Panc1 (cell line): ENCODE data around the gene SPDYE2B. TPM values are rescaled to one million over a fixed set of nuclear protein-coding genes. Genes with fewer than 3 reads are reported as not detected.
A peak's percentile ranks its signal among the peaks of the same experiment; 100 is the strongest.
"Not testable (repeated sequence)": the region's sequence is repeated elsewhere in the genome, so short reads cannot be mapped to it uniquely, and the experiment has no call there.

Experiments
- ATAC-seq: fragments of 200-7000 bp; cut with Tn5 transposase; 2 replicates; pipeline ENCODE4 v1.9.1; 2020; ENCODE audit warnings: mild to moderate bottlenecking, moderate library complexity
- Bru-seq: library from RNA; stranded (reverse); fragments of 400-500 nt; gene quantifications from one replicate; lab custom pipeline; 2021; lab: Mats Ljungman, UMichigan
- BruChase-seq, 2 experiments: library from RNA; stranded (reverse); fragments of 400-500 nt; gene quantifications; one replicate each; lab custom pipeline; 2021; lab: Mats Ljungman, UMichigan
- BruUV-seq: library from RNA; stranded (reverse); fragments of 400-500 nt; replicated peaks from 2 replicates; lab custom pipeline; 2021; lab: Mats Ljungman, UMichigan
- CTCF ChIA-PET: fragments of 300-600 bp; sonication (Branson Sonifier 250); formaldehyde crosslinking; loops from one replicate; lab custom pipeline; 2022; ENCODE audit warnings: antibody characterized with exemption; lab: Charles Lee
- POLR2A ChIA-PET: fragments of 300-600 bp; sonication (Branson Sonifier 250); formaldehyde crosslinking; loops from one replicate; lab custom pipeline; 2022; ENCODE audit warnings: antibody characterized with exemption; lab: Charles Lee
- DNase-seq: peaks from one replicate; pipeline ENCODE4 v3.0.0-alpha.2; 2010; ENCODE audit warnings: low read depth, low spot score
- H3K27ac ChIP-seq: 2 replicates; pipeline ENCODE4 v1.5.1; 2011; ENCODE audit warnings: mild to moderate bottlenecking, low read length, inconsistent platforms
- H3K27me3 ChIP-seq: fragments of 200-500 bp; sonication (Bioruptor generic); 2 replicates; pipeline ENCODE4 v1.6.0; 2014; ENCODE audit warnings: low read length, inconsistent platforms; ENCODE audit not compliant: control insufficient read depth, insufficient read depth
- H3K36me3 ChIP-seq: fragments of 200-500 bp; sonication (Bioruptor generic); 2 replicates; pipeline ENCODE4 v1.5.1; 2014; ENCODE audit warnings: inconsistent platforms, mild to moderate bottlenecking, low read length, moderate library complexity; ENCODE audit not compliant: control insufficient read depth, insufficient read depth
- H3K4me1 ChIP-seq: 2 replicates; pipeline ENCODE4 v1.5.1; 2011; ENCODE audit warnings: inconsistent platforms, mild to moderate bottlenecking, low read length, moderate library complexity; ENCODE audit not compliant: control insufficient read depth, insufficient read depth
- H3K4me3 ChIP-seq, 2 experiments: 2 replicates each; pipeline ENCODE4 v1.5.1; 2011 to 2012; ENCODE audit warnings: low read depth in 2 of 2, low read length in 2 of 2, mild to moderate bottlenecking in 2 of 2, inconsistent platforms in 1 of 2, moderate library complexity in 1 of 2
- H3K9me3 ChIP-seq: fragments of 200-500 bp; sonication (Bioruptor generic); 2 replicates; pipeline ENCODE4 v1.5.1; 2014; ENCODE audit warnings: low read depth, mild to moderate bottlenecking, inconsistent platforms, low read length, moderate library complexity; ENCODE audit not compliant: control insufficient read depth, insufficient read depth
- in situ Hi-C: cut with HindIII; loops from 2 replicates; pipeline ENCODE4 v1.10.0; 2016; ENCODE audit warnings: low sequenced_read_pairs, low pct_unique_long_range_greater_than_20kb
- intact Hi-C: fragments of 100-400 bp; cut with micrococcal nuclease; formaldehyde crosslinking; loops from one replicate; pipeline ENCODE4 v1.10.0; 2022; ENCODE audit not compliant: unreplicated experiment
- long read RNA-seq: library from polyadenylated mRNA; unstranded; transcript quantifications from one replicate; pipeline ENCODE4 v2.0.0, GENCODE V29; 2021; ENCODE audit not compliant: unreplicated experiment
- polyA plus RNA-seq: library from polyadenylated mRNA; unstranded; fragments of >200 nt; gene quantifications from one replicate; pipeline ENCODE4 v1.2.1, GENCODE V29; 2012; ENCODE audit warnings: missing spikeins; ENCODE audit not compliant: insufficient read length
- total RNA-seq: library from RNA; stranded (reverse); gene quantifications from one replicate; pipeline ENCODE4 v1.2.1, GENCODE V29; 2021; ENCODE audit not compliant: unreplicated experiment

SPDYE2B gene, protein sequence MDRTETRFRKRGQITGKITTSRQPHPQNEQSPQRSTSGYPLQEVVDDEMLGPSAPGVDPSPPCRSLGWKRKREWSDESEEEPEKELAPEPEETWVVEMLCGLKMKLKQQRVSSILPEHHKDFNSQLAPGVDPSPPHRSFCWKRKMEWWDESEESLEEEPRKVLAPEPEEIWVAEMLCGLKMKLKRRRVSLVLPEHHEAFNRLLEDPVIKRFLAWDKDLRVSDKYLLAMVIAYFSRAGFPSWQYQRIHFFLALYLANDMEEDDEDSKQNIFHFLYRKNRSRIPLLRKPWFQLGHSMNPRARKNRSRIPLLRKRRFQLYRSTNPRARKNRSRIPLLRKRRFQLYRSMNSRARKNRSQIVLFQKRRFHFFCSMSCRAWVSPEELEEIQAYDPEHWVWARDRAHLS
- not detected for total RNA-seq
- 0.76 TPM for polyA plus RNA-seq
- Bru-seq, nascent RNA, result not detected
- BruChase-seq, experiment 1, labeled RNA remaining after a 2-hour chase, result not detected
- BruChase-seq, experiment 2, labeled RNA remaining after a 6-hour chase, result not detected
- long read RNA-seq, partial matches to known transcripts, result 0 of 51 reads
- long read RNA-seq, other reads (novel, unspliced or antisense), result 51 of 51 reads

DNA sequence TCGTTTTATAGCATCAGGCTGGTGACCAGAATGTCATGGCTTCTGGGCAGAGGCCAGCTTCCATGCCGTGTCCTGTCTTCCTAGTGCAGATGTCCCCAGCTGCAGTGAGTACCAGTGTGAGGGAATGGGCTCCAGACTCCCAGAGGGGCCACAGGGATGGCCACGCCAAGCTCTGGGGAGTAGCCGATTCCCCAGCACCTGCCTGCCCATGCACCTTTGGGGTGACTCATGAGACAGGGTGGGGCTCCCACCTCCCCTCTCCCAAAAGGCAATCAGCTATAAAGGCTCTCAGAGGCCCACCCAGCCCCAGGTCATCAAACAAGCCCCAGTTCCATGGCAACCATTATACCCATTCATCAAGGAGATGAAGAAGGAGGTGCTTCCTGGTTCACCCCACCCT, at the start of gene SPDYE2B:
Gene SPDYE2B, plus strand, starts transcription at position 396 of the 400 bp plus-strand sequence. CDS start 2,030 bp downstream, outside the sequence.
- in situ Hi-C loops, H3K9me3 ChIP-seq, POLR2A ChIA-PET, CTCF ChIA-PET, ATAC-seq, intact Hi-C loops, H3K4me3 ChIP-seq, H3K36me3 ChIP-seq, BruUV-seq, H3K27me3 ChIP-seq, H3K27ac ChIP-seq, H3K4me1 ChIP-seq, DNase-seq: not testable (repeated sequence)

DNA sequence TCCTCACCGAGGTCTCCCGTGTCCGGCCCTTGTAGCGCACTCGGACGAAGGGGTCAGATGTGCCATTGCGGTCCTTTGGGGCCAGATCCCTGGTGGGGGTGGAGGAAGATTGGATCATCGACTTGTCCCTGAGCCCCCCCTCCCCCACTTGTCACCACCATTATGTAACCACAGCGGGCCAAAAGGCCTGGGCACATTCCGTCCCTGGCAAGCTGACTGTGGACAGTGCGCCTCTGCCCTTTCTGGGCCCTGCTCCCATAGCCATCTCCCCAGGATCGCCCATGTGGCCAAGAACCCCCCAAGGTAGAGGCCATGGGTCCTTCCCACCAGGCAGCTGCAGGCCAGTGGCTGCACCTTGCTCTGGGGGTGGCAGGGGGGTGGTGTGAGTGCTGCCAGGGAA, 47.8 kb upstream of the SPDYE2B start:
- H3K27ac ChIP-seq, DNase-seq, in situ Hi-C loops, CTCF ChIA-PET, POLR2A ChIA-PET, H3K4me3 ChIP-seq, intact Hi-C loops, H3K27me3 ChIP-seq, H3K36me3 ChIP-seq, ATAC-seq, H3K4me1 ChIP-seq, H3K9me3 ChIP-seq, BruUV-seq: not testable (repeated sequence)

DNA sequence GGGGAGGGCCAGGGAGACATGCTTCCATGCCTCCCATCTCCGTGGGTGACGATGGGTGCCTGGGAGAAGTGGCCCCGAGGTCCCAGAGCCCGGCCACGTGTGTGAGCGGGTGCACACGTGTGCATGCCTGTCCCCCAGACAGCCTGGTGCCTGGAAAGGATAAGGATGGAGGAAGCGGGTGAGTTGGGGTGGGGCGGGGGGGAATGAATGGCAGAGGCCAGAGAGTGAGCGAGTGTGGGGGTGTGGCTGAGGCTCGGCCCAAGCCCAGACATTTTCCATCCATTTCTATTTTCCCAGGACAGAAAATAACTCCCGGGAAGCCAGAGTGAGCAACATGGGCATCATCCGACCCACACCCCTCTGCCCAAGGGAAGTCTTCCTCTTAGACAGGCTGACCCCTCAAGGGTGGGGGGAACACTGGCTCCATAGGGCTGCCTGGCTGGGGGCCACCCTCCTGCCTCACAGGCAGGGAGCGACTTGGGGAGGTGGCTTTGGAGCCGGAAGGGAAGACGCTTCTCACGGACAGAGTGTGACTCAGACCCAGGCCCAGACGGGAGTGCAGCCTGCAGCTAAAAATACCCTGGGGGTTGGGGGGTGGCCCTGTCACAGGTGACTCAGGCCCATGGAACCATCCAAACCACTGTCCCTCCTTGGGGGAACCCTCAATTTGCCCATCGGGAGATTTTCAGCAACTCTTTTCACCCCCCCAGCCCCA, 45.5 kb upstream of the SPDYE2B start:
- CTCF ChIA-PET, BruUV-seq, H3K27ac ChIP-seq, H3K4me1 ChIP-seq, intact Hi-C loops, POLR2A ChIA-PET, H3K36me3 ChIP-seq, H3K9me3 ChIP-seq, DNase-seq, in situ Hi-C loops, H3K27me3 ChIP-seq, H3K4me3 ChIP-seq: not testable (repeated sequence)
- ATAC-seq, result peak; percentile 83

DNA sequence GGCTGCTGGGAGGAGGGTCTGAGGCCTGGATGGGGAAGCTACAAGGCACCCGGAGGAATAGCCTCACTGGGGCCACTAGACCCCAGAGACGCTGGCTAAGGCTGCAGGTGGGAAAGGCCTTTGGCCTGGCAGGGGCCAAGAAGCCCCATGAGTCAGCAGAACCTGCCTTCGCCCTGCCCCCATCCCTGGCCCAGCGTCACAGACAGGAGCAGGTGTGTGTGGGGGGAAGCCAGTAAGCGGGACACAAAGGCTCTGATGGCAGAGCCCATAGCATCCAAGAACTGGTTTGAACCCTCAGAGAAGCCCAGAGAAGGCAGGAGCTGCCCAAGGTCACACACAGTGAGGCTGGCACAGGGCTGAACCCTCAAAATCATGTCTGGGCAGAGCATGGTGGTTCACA, 43.3 kb upstream of the SPDYE2B start:
- in situ Hi-C loops, POLR2A ChIA-PET: not testable (repeated sequence)

DNA sequence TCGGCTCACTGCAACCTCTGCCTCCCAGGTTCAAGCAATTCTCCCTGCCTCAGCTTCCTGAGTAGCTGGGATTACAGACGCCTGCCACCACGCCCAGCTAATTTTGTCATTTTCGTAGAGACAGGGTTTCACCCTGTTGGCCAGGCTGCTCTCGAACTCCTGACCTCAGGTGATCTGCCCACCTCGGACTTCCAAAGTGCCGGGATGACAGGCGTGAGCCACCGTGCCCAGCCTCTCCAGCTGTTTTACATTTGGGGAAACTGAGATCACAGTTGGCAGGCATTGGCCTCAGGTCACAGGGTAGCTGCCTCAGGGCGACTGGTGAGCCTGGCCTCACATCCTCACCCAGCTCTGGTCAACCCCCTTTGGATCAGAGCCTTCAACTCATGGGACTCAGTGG, 40.4 kb upstream of the SPDYE2B start:
- DNase-seq, POLR2A ChIA-PET, CTCF ChIA-PET, H3K27ac ChIP-seq, ATAC-seq, intact Hi-C loops, H3K4me3 ChIP-seq, H3K9me3 ChIP-seq, H3K36me3 ChIP-seq, in situ Hi-C loops, BruUV-seq, H3K4me1 ChIP-seq, H3K27me3 ChIP-seq: not testable (repeated sequence)

More for the DNA sequence above, 43.3 kb upstream of the SPDYE2B start:
- H3K4me3 ChIP-seq, H3K27me3 ChIP-seq, CTCF ChIA-PET, H3K9me3 ChIP-seq, ATAC-seq, intact Hi-C loops, BruUV-seq, DNase-seq, H3K27ac ChIP-seq, H3K36me3 ChIP-seq, H3K4me1 ChIP-seq: not testable (repeated sequence)

DNA sequence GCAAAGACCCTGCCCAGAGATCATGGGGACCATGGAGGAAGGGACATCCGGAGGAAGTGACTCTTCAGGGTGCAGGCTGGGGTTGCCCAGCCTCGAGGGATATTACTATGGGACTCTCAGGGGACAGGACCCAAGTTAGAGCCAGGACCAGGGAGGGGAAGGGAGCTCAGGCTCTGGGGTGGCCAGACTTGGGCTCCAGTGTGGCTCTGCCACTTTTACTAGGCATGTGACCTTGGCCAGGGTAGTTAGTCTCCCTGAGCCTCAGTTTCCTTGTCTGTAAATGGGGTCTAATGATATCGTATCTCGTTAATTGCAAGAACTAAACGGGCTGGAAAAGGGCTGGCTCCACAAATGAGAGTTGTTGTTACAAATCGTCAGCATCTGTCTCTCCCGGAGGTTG, 39.7 kb upstream of the SPDYE2B start:
- H3K36me3 ChIP-seq, intact Hi-C loops, POLR2A ChIA-PET, CTCF ChIA-PET, DNase-seq, H3K4me3 ChIP-seq, in situ Hi-C loops, H3K27me3 ChIP-seq, H3K9me3 ChIP-seq, H3K27ac ChIP-seq, H3K4me1 ChIP-seq, ATAC-seq, BruUV-seq: not testable (repeated sequence)
